GM21723 (cell line): Measurements from ENCODE around the gene ZSCAN30.
A peak's percentile ranks its signal among the peaks of the same experiment; 100 is the strongest.

Source experiments
- ATAC-seq: cut with Tn5 transposase; IDR thresholded peaks from one replicate; pipeline ENCODE4 v1.9.1; 2021; ENCODE audit warnings: mild to moderate bottlenecking, moderate library complexity; ENCODE audit not compliant: unreplicated experiment

Gene ZSCAN30

GRCh38 chr18:35282353-35282752, 7.7 kb downstream of the ZSCAN30 start:
- no peak for ATAC-seq

GRCh38 chr18:35278969-35279368, 11.1 kb downstream of the ZSCAN30 start:
- no peak for ATAC-seq

GRCh38 chr18:35278085-35278484, 11.9 kb downstream of the ZSCAN30 start:
- ATAC-seq: no peak

- ATAC-seq: no peak
These were observed 12.4 kb downstream of the ZSCAN30 start for GRCh38 chr18:35277633-35278032.

- no peak for ATAC-seq
These were observed 13.8 kb downstream of the ZSCAN30 start for GRCh38 chr18:35276267-35276666.

GRCh38 chr18:35271656-35272055, 18.4 kb downstream of the ZSCAN30 start:
- ATAC-seq: no peak

GRCh38 chr18:35268821-35269220, 21.2 kb downstream of the ZSCAN30 start:
- ATAC-seq: no peak

GRCh38 chr18:35267809-35268208, 22.2 kb downstream of the ZSCAN30 start:
- no peak for ATAC-seq

- ATAC-seq: peak; percentile 57
These were observed 22.8 kb downstream of the ZSCAN30 start for GRCh38 chr18:35267161-35267651.

- no peak for ATAC-seq
These were observed 25.6 kb downstream of the ZSCAN30 start for GRCh38 chr18:35264409-35264808.

GRCh38 chr18:35256947-35257346, 33.1 kb downstream of the ZSCAN30 start:
- no peak for ATAC-seq

GRCh38 chr18:35253655-35254287, 36.3 kb downstream of the ZSCAN30 start:
- ATAC-seq: no peak

GRCh38 chr18:35252466-35252865, 37.6 kb downstream of the ZSCAN30 start:
- ATAC-seq: no peak

- no peak for ATAC-seq
These were observed 41.6 kb downstream of the ZSCAN30 start for GRCh38 chr18:35248429-35248828.

GRCh38 chr18:35247412-35248249, 42.4 kb downstream of the ZSCAN30 start:
- no peak for ATAC-seq

- no peak for ATAC-seq
These were observed 43.2 kb downstream of the ZSCAN30 start for GRCh38 chr18:35246831-35247230.

GRCh38 chr18:35245719-35246317, 44.2 kb downstream of the ZSCAN30 start:
- no peak for ATAC-seq

- no peak for ATAC-seq
These were observed 45.4 kb downstream of the ZSCAN30 start for GRCh38 chr18:35244671-35245070.

GRCh38 chr18:35242426-35242825, 47.6 kb downstream of the ZSCAN30 start:
- ATAC-seq: no peak

GRCh38 chr18:35241448-35241804, 48.6 kb downstream of the ZSCAN30 start:
- no peak for ATAC-seq

GRCh38 chr18:35240664-35241447, 49.2 kb downstream of the ZSCAN30 start, which contains the start of gene ZNF397:
ZNF397 (plus strand) TSS chr18:35241034; CDS start chr18:35242471, 1,437 bp downstream.
- ATAC-seq: peak; percentile 99
